IMR-90 (cell line): Measurements from ENCODE around the gene CFAP119. TPM values are rescaled to one million over a fixed set of nuclear protein-coding genes. Genes with fewer than 3 reads are reported as not detected.

Source experiments
- ATAC-seq: fragments of 200-7000 bp; cut with Tn5 transposase; 2 replicates; pipeline ENCODE4 v1.9.1; 2020; ENCODE audit warnings: low read depth, mild to moderate bottlenecking, moderate library complexity
- BruUV-seq: library from RNA; stranded (reverse); fragments of 400-500 nt; replicated peaks from 2 replicates; lab custom pipeline; 2021; lab: Mats Ljungman, UMichigan
- CTCF ChIA-PET: fragments of 300-600 bp; formaldehyde crosslinking; extraction: SDS; loops from one replicate; lab custom pipeline; 2021; ENCODE audit warnings: antibody characterized with exemption; lab: Yijun Ruan, JAX
- POLR2A ChIA-PET: fragments of 300-600 bp; sonication (Branson Sonifier 250); formaldehyde crosslinking; loops from one replicate; lab custom pipeline; 2022; ENCODE audit warnings: antibody characterized with exemption; ENCODE audit not compliant: unreplicated experiment; lab: Charles Lee
- DNase-seq: peaks from one replicate; pipeline ENCODE4 v3.0.0; 2013
- H2AFZ ChIP-seq: replicated peaks from 2 replicates; pipeline ENCODE3; 2013; ENCODE audit warnings: low read length, mild to moderate bottlenecking; ENCODE audit not compliant: poor library complexity
- H2AK5ac ChIP-seq: 2 replicates; pipeline ENCODE4 v1.6.1; 2013; ENCODE audit warnings: low read depth, low read length, inconsistent platforms
- H2AK9ac ChIP-seq: replicated peaks from 2 replicates; pipeline ENCODE3; 2013; ENCODE audit warnings: mild to moderate bottlenecking, low read depth, low read length, moderate library complexity; ENCODE audit not compliant: poor library complexity
- H2BK120ac ChIP-seq: 2 replicates; pipeline ENCODE4 v1.6.1; 2013; ENCODE audit warnings: low read depth, low read length, inconsistent platforms
- H2BK15ac ChIP-seq: 3 replicates; pipeline ENCODE4 v1.6.1; 2013; ENCODE audit warnings: low read depth, low read length, inconsistent platforms
- H2BK20ac ChIP-seq: 2 replicates; pipeline ENCODE4 v1.6.1; 2013; ENCODE audit warnings: low read depth, mild to moderate bottlenecking, inconsistent platforms, low read length, moderate library complexity
- H2BK5ac ChIP-seq: 2 replicates; pipeline ENCODE4 v1.6.1; 2013; ENCODE audit warnings: mild to moderate bottlenecking, low read depth, low read length, inconsistent platforms; ENCODE audit not compliant: poor library complexity, severe bottlenecking
- H3K14ac ChIP-seq: replicated peaks from 2 replicates; pipeline ENCODE4 v1.6.1; 2013; ENCODE audit warnings: low read depth, low read length, inconsistent platforms
- H3K18ac ChIP-seq: 2 replicates; pipeline ENCODE4 v1.6.1; 2013; ENCODE audit warnings: low read depth, low read length, control low read depth
- H3K23ac ChIP-seq: 2 replicates; pipeline ENCODE4 v1.6.1; 2013; ENCODE audit warnings: low read depth, low read length, inconsistent platforms
- H3K27ac ChIP-seq: 2 replicates; pipeline ENCODE4 v1.5.1; 2013; ENCODE audit warnings: mild to moderate bottlenecking, control low read depth, low read length; ENCODE audit not compliant: insufficient read depth
- H3K27me3 ChIP-seq: 2 replicates; pipeline ENCODE4 v1.6.1; 2013; ENCODE audit warnings: low read length; ENCODE audit not compliant: control insufficient read depth, insufficient read depth
- H3K36me3 ChIP-seq: 2 replicates; pipeline ENCODE4 v1.6.1; 2013; ENCODE audit warnings: low read length, mixed read lengths; ENCODE audit not compliant: control insufficient read depth, insufficient read depth
- H3K4ac ChIP-seq: 2 replicates; pipeline ENCODE4 v1.6.1; 2013; ENCODE audit warnings: low read depth, low read length, inconsistent platforms
- H3K4me1 ChIP-seq: 2 replicates; pipeline ENCODE4 v1.6.1; 2013; ENCODE audit warnings: low read length, mixed read lengths; ENCODE audit not compliant: control insufficient read depth, insufficient read depth
- H3K4me2 ChIP-seq: 2 replicates; pipeline ENCODE4 v1.6.1; 2013; ENCODE audit warnings: low read depth, mild to moderate bottlenecking, control low read depth, low read length, moderate library complexity
- H3K4me3 ChIP-seq: 2 replicates; pipeline ENCODE4 v1.5.1; 2013; ENCODE audit warnings: low read depth, mild to moderate bottlenecking, control low read depth, low read length, moderate library complexity; ENCODE audit not compliant: insufficient read depth
- H3K56ac ChIP-seq: 2 replicates; pipeline ENCODE4 v1.6.1; 2013; ENCODE audit warnings: low read length, inconsistent platforms; ENCODE audit not compliant: insufficient read depth; ENCODE audit errors: extremely low read depth
- H3K79me1 ChIP-seq, 2 experiments: 2 replicates each; pipeline ENCODE4 v1.6.1; 2013; ENCODE audit warnings: low read length in 2 of 2, inconsistent platforms in 1 of 2, low read depth in 1 of 2
- H3K9ac ChIP-seq: 2 replicates; pipeline ENCODE4 v1.6.1; 2013; ENCODE audit warnings: low read depth, low read length, control low read depth
- H3K9me1 ChIP-seq: 2 replicates; pipeline ENCODE4 v1.6.1; 2013; ENCODE audit warnings: low read length, inconsistent platforms; ENCODE audit not compliant: insufficient read depth
- H3K9me3 ChIP-seq: 2 replicates; pipeline ENCODE4 v1.6.1; 2013; ENCODE audit warnings: low read length; ENCODE audit not compliant: control insufficient read depth, insufficient read depth
- H4K20me1 ChIP-seq: 2 replicates; pipeline ENCODE4 v1.6.1; 2013; ENCODE audit warnings: low read length, inconsistent platforms; ENCODE audit not compliant: insufficient read depth
- H4K5ac ChIP-seq: 2 replicates; pipeline ENCODE4 v1.6.1; 2013; ENCODE audit warnings: mild to moderate bottlenecking, low read depth, low read length, control low read depth
- H4K8ac ChIP-seq, 2 experiments: 2 replicates each; pipeline ENCODE4 v1.6.1; 2013; ENCODE audit warnings: low read depth in 2 of 2, low read length in 2 of 2, control low read depth in 1 of 2, inconsistent platforms in 1 of 2
- H4K91ac ChIP-seq: 2 replicates; pipeline ENCODE4 v1.6.1; 2013; ENCODE audit warnings: low read depth, low read length, inconsistent platforms; ENCODE audit not compliant: insufficient read depth
- MAFK ChIP-seq: IDR thresholded peaks from 2 replicates; pipeline ENCODE4 v1.6.1; 2012; ENCODE audit warnings: low read depth, low read length, improper control_type of control experiment
- NFE2L2 ChIP-seq: fragments of 150-350 bp; IDR thresholded peaks from 2 replicates; pipeline ENCODE4 v1.6.1; 2016; ENCODE audit warnings: low read depth, mild to moderate bottlenecking, low read length
- POLR2A ChIP-seq: IDR thresholded peaks from 2 replicates; pipeline ENCODE4 v1.6.1; 2012; ENCODE audit warnings: mild to moderate bottlenecking, low read depth, low read length
- RFX5 ChIP-seq: IDR thresholded peaks from 2 replicates; pipeline ENCODE4 v1.8.0; 2012; ENCODE audit warnings: low read depth, mild to moderate bottlenecking, low read length, moderate library complexity
- USF2 ChIP-seq: fragments of 150-350 bp; IDR thresholded peaks from 2 replicates; pipeline ENCODE4 v1.6.1; 2017; ENCODE audit warnings: mild to moderate bottlenecking, antibody characterized with exemption, low read length, low read depth
- WGBS, 2 experiments: methylation state at CpG; one replicate each; pipeline versions ENCODE4 v1.1.5 to v1.1.7; 2013; ENCODE audit warnings: missing lambda C conversion rate in 2 of 2; ENCODE audit not compliant: insufficient read length in 1 of 2; ENCODE audit errors: extremely low coverage in 2 of 2; 5-methylcytosine and 5-hydroxymethylcytosine counted together
- dilution Hi-C: fragments of 300-500 bp; cut with HindIII; formaldehyde crosslinking; loops from one replicate; pipeline ENCODE4 v1.14.3; 2018; ENCODE audit warnings: low sequenced_read_pairs; ENCODE audit not compliant: unreplicated experiment
- in situ Hi-C: fragments of 300-500 bp; cut with MboI; formaldehyde crosslinking; loops from 3 replicates; pipeline ENCODE4 v1.14.3; 2019; ENCODE audit warnings: low sequenced_read_pairs, inconsistent platforms, mixed read lengths
- intact Hi-C: fragments of 100-400 bp; cut with micrococcal nuclease; formaldehyde crosslinking; loops from 2 replicates; pipeline ENCODE4 v1.10.0; 2022
- polyA plus RNA-seq, 3 experiments: library from polyadenylated mRNA; depleted of rRNA; stranded (reverse); fragments of >200 nt; gene quantifications; 2 replicates each; pipeline ENCODE4 v1.2.3, GENCODE V29; 2012; ENCODE audit warnings: low replicate concordance in 1 of 3
- total RNA-seq: library from RNA; depleted of rRNA; stranded (reverse); fragments of >200 nt; gene quantifications from 2 replicates; pipeline ENCODE4 v1.2.3, GENCODE V29; 2012

The CFAP119 gene
- total and polyA plus RNA-seq, 2 of the 4 experiments (the other 2 are of a cell fraction), result 0.90 to 7.6 TPM

DNA sequence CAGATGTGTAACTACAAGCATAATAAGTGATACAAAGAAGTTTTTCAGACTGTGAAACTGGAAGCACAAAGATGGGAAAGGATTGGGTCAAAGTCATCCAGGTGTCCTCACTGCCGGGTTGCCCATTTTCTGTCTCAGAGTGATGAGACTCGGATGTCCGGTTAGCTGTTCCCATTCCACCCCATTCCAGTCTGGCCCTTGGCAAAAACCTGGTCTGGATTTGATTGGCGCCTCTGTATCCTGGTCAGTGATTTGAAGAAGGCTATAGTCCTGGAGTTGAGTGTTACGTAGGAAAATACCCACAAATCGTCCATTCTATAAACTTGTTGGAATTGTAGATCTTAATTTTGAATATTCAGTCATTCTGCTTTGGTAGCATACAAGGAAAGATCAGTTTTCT lies 33.5 kb downstream of the CFAP119 start:
- Histone ChIP-seq H2AK5ac (no peak overlapping the region), H3K9ac (no peak overlapping the region), H3K4me3 (no peak overlapping the region), H3K36me3 (peaks cover 62% of the 10 kb centered on the region), H3K79me1 (peaks cover 24 to 36% of the 10 kb centered on the region in 2 experiments), H4K91ac (no peak overlapping the region), H2BK120ac (no peak overlapping the region), H3K4me2 (no peak overlapping the region), H3K27me3 (no peaks in the 10 kb centered on the region), H3K56ac (no peak overlapping the region), H2AFZ (no peak overlapping the region), H4K5ac (no peak overlapping the region), H3K9me3 (no peaks in the 10 kb centered on the region), H3K27ac (no peak overlapping the region), H3K9me1 (no peaks in the 10 kb centered on the region; the same call in 1 of the 2 replicates), H2BK15ac (no peak overlapping the region), H3K4ac (no peak overlapping the region), H3K23ac (no peak overlapping the region), H4K8ac (no peak overlapping the region), H2BK5ac (no peak overlapping the region), H3K18ac (no peak overlapping the region), H3K4me1 (no peaks in the 10 kb centered on the region), H3K14ac (no peak overlapping the region), H2AK9ac (no peak overlapping the region), H4K20me1 (peaks cover 3% of the 10 kb centered on the region), H2BK20ac (no peak overlapping the region)
- POLR2A ChIA-PET, result no interaction called here
- in situ Hi-C loops (no loop called here), intact Hi-C loops (no loop called here), dilution Hi-C loops (no loop called here)
- CTCF ChIA-PET, result no interaction called here
- TF ChIP-seq MAFK (no peak), POLR2A (no peak), RFX5 (no peak), NFE2L2 (no peak), USF2 (no peak)
- DNase-seq, result no peak
- ATAC-seq, result no peak
- WGBS, 2 experiments, result no CpG with 5 or more reads among the region's 6 CpGs
- BruUV-seq, result no TSS peak
